Caco-2 (cell line): ENCODE results near the gene WDR31. TPM values are rescaled to one million over a fixed set of nuclear protein-coding genes. Genes with fewer than 3 reads are reported as not detected.

Experiments used
- BruUV-seq: library from RNA; stranded (reverse); fragments of 400-500 nt; replicated peaks from 2 replicates; lab custom pipeline; 2021; lab: Mats Ljungman, UMichigan
- CTCF ChIA-PET: fragments of 300-600 bp; sonication (Branson Sonifier 250); formaldehyde crosslinking; loops from one replicate; lab custom pipeline; 2022; ENCODE audit warnings: antibody characterized with exemption; lab: Charles Lee
- POLR2A ChIA-PET: fragments of 300-600 bp; sonication (Branson Sonifier 250); formaldehyde crosslinking; loops from one replicate; lab custom pipeline; 2022; ENCODE audit warnings: antibody characterized with exemption; lab: Charles Lee
- DNase-seq, 2 experiments: peaks; one replicate each; pipeline versions ENCODE4 v3.0.0 to v3.0.0-alpha.2; 2020 to 2022
- H3K27me3 ChIP-seq: replicated peaks from 2 replicates; pipeline ENCODE4 v1.6.0; 2011; ENCODE audit warnings: low read length; ENCODE audit not compliant: control insufficient read depth, insufficient read depth
- H3K36me3 ChIP-seq: 2 replicates; pipeline ENCODE4 v1.5.1; 2011; ENCODE audit warnings: low read length; ENCODE audit not compliant: control insufficient read depth, insufficient read depth
- H3K4me1 ChIP-seq: fragments of 250-450 bp; sonication (Bioruptor Pico); 2 replicates; pipeline ENCODE4 v1.5.1; 2020; ENCODE audit warnings: mild to moderate bottlenecking
- H3K4me3 ChIP-seq: 2 replicates; pipeline ENCODE4 v1.5.1; 2011; ENCODE audit warnings: low read depth, mild to moderate bottlenecking, control low read depth, low read length
- H3K9me3 ChIP-seq: fragments of 250-450 bp; sonication (Bioruptor Pico); 2 replicates; pipeline ENCODE4 v1.5.1; 2020; ENCODE audit warnings: mild to moderate bottlenecking, moderate library complexity
- H3K27ac Mint-ChIP-seq: one replicate; pipeline ENCODE4 v1.8.0; 2022; ENCODE audit warnings: mixed read lengths; ENCODE audit not compliant: unreplicated experiment
- H3K27me3 Mint-ChIP-seq: one replicate; pipeline ENCODE4 v1.8.0; 2022; ENCODE audit warnings: mixed read lengths; ENCODE audit not compliant: insufficient read depth, unreplicated experiment
- H3K36me3 Mint-ChIP-seq: one replicate; pipeline ENCODE4 v1.8.0; 2022; ENCODE audit warnings: mild to moderate bottlenecking, mixed read lengths; ENCODE audit not compliant: insufficient read depth, unreplicated experiment
- H3K4me1 Mint-ChIP-seq: one replicate; pipeline ENCODE4 v1.8.0; 2022; ENCODE audit warnings: low read depth, mixed read lengths; ENCODE audit not compliant: unreplicated experiment
- H3K4me3 Mint-ChIP-seq: one replicate; pipeline ENCODE4 v1.8.0; 2022; ENCODE audit warnings: mild to moderate bottlenecking, moderate library complexity, mixed read lengths; ENCODE audit not compliant: unreplicated experiment
- H3K9me3 Mint-ChIP-seq: one replicate; pipeline ENCODE4 v1.8.0; 2022; ENCODE audit warnings: mixed read lengths; ENCODE audit not compliant: unreplicated experiment
- intact Hi-C: fragments of 100-400 bp; cut with micrococcal nuclease; formaldehyde crosslinking; loops from one replicate; pipeline ENCODE4 v1.10.0; 2022; ENCODE audit not compliant: unreplicated experiment
- total RNA-seq: library from RNA; stranded (reverse); gene quantifications from 2 replicates; pipeline ENCODE4 v1.2.3, GENCODE V29; 2022
- TF ChIP-seq, protein P1 (sequence below), 2 experiments: fragments of 200-600 bp in 1 of 2; IDR thresholded peaks; 1 replicate in 1 of 2; 2 replicates in 1 of 2; pipeline versions ENCODE4 v1.5.1 to v1.8.0; 2011 to 2022; ENCODE audit warnings: antibody characterized with exemption in 1 of 2, control low read depth in 1 of 2, inconsistent platforms in 1 of 2, low read depth in 1 of 2, low read length in 1 of 2, mild to moderate bottlenecking in 1 of 2, moderate library complexity in 1 of 2; ENCODE audit not compliant: insufficient read depth in 1 of 2, severe bottlenecking in 1 of 2, unreplicated experiment in 1 of 2

Gene WDR31
- total RNA-seq, 1 experiment from 2014 or later: 1.9 TPM

- no peaks in the 10 kb centered on the region for H3K36me3 Mint-ChIP-seq
- ChIA-PET POLR2A (no interaction called here), CTCF (no interaction called here)
- no TSS peak for BruUV-seq
- intact Hi-C loops: no loop called here
- no peaks in the 10 kb centered on the region for H3K9me3 Mint-ChIP-seq
- H3K27ac Mint-ChIP-seq: no peak overlapping the region
- H3K4me1 Mint-ChIP-seq: no peaks in the 10 kb centered on the region
- H3K4me1 ChIP-seq: no peaks in the 10 kb centered on the region
- no peaks in the 10 kb centered on the region for H3K27me3 Mint-ChIP-seq
- H3K9me3 ChIP-seq: no peaks in the 10 kb centered on the region
- H3K4me3 Mint-ChIP-seq: no peak overlapping the region
- no peak overlapping the region for H3K4me3 ChIP-seq
- H3K27me3 ChIP-seq: no peaks in the 10 kb centered on the region
- TF ChIP-seq, protein P1, sequence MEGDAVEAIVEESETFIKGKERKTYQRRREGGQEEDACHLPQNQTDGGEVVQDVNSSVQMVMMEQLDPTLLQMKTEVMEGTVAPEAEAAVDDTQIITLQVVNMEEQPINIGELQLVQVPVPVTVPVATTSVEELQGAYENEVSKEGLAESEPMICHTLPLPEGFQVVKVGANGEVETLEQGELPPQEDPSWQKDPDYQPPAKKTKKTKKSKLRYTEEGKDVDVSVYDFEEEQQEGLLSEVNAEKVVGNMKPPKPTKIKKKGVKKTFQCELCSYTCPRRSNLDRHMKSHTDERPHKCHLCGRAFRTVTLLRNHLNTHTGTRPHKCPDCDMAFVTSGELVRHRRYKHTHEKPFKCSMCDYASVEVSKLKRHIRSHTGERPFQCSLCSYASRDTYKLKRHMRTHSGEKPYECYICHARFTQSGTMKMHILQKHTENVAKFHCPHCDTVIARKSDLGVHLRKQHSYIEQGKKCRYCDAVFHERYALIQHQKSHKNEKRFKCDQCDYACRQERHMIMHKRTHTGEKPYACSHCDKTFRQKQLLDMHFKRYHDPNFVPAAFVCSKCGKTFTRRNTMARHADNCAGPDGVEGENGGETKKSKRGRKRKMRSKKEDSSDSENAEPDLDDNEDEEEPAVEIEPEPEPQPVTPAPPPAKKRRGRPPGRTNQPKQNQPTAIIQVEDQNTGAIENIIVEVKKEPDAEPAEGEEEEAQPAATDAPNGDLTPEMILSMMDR (IDR thresholded peaks at IDR 0.05; ENCODE audit: insufficient read depth in 1 of 2, low read depth in 1 of 2, low read length in 1 of 2, severe bottlenecking in 1 of 2, unreplicated experiment in 1 of 2): no peak
- no peaks in the 10 kb centered on the region for H3K36me3 ChIP-seq
- DNase-seq: no peak
Measured at GRCh38 chr9:113331780-113332179, 8.3 kb downstream of the WDR31 start.

- no peak overlapping the region for H3K4me3 ChIP-seq
- Mint-ChIP-seq H3K9me3 (no peaks in the 10 kb centered on the region), H3K27me3 (no peaks in the 10 kb centered on the region), H3K4me3 (no peak overlapping the region), H3K27ac (no peak overlapping the region), H3K4me1 (no peaks in the 10 kb centered on the region), H3K36me3 (no peaks in the 10 kb centered on the region)
- no peaks in the 10 kb centered on the region for H3K9me3 ChIP-seq
- H3K36me3 ChIP-seq: no peaks in the 10 kb centered on the region
- DNase-seq: no peak
- TF ChIP-seq, protein P1 (IDR thresholded peaks at IDR 0.05; ENCODE audit: insufficient read depth in 1 of 2, low read depth in 1 of 2, low read length in 1 of 2, severe bottlenecking in 1 of 2, unreplicated experiment in 1 of 2): no peak
- intact Hi-C loops: no loop called here
- H3K27me3 ChIP-seq: no peaks in the 10 kb centered on the region
- H3K4me1 ChIP-seq: no peaks in the 10 kb centered on the region
- CTCF ChIA-PET: interaction anchor here (1.0 kb wide), 1 partner anchor 12 kb away, joined by 3 read pairs; the partner anchor contains the start of gene WDR31
- POLR2A ChIA-PET: no interaction called here
- no TSS peak for BruUV-seq
Measured at GRCh38 chr9:113328045-113328782, 11.9 kb downstream of the WDR31 start.

- Mint-ChIP-seq H3K27ac (no peak overlapping the region), H3K9me3 (no peaks in the 10 kb centered on the region), H3K27me3 (no peaks in the 10 kb centered on the region), H3K4me1 (no peaks in the 10 kb centered on the region), H3K36me3 (no peaks in the 10 kb centered on the region), H3K4me3 (no peak overlapping the region)
- H3K36me3 ChIP-seq: no peaks in the 10 kb centered on the region
- H3K4me1 ChIP-seq: no peaks in the 10 kb centered on the region
- intact Hi-C loops: no loop called here
- BruUV-seq: no TSS peak
- ChIA-PET CTCF (no interaction called here), POLR2A (no interaction called here)
- no peak overlapping the region for H3K4me3 ChIP-seq
- H3K9me3 ChIP-seq: no peaks in the 10 kb centered on the region
- DNase-seq: no peak
- TF ChIP-seq, protein P1 (IDR thresholded peaks at IDR 0.05; ENCODE audit: insufficient read depth in 1 of 2, low read depth in 1 of 2, low read length in 1 of 2, severe bottlenecking in 1 of 2, unreplicated experiment in 1 of 2): no peak
- H3K27me3 ChIP-seq: no peaks in the 10 kb centered on the region
Measured at GRCh38 chr9:113326230-113326629, 13.8 kb downstream of the WDR31 start.
